Keratinocyte (primary cell): ENCODE measurements around the gene TRIP12. TPM values are rescaled to one million over a fixed set of nuclear protein-coding genes. Genes with fewer than 3 reads are reported as not detected.

Experiments used
- DNase-seq: peaks from one replicate; pipeline ENCODE4 v3.0.0-alpha.2; 2011; ENCODE audit warnings: low read depth, missing footprints, low spot score
- FAIRE-seq: peaks from 2 replicates; lab custom pipeline; 2011; peaks lifted over from hg19 to GRCh38; lab: Jason Lieb, UNC
- H2AFZ ChIP-seq: 2 replicates; pipeline ENCODE4 v1.6.0; 2012; ENCODE audit warnings: low read length, control low read depth, inconsistent platforms; ENCODE audit not compliant: control insufficient read depth
- H3K27ac ChIP-seq: 2 replicates; pipeline ENCODE4 v1.5.1; 2011; ENCODE audit warnings: low read length; ENCODE audit not compliant: control insufficient read depth, insufficient read depth
- H3K27me3 ChIP-seq: 3 replicates; pipeline ENCODE4 v1.6.0; 2011; ENCODE audit warnings: low read length; ENCODE audit not compliant: control insufficient read depth, insufficient read depth; ENCODE audit errors: extremely low read depth
- H3K36me3 ChIP-seq, 2 experiments: 2 replicates in 1 of 2; 3 replicates in 1 of 2; pipeline ENCODE4 v1.5.1; 2011; ENCODE audit warnings: low read length in 2 of 2, mild to moderate bottlenecking in 1 of 2; ENCODE audit not compliant: control insufficient read depth in 2 of 2, insufficient read depth in 2 of 2; ENCODE audit errors: extremely low read depth in 1 of 2
- H3K4me1 ChIP-seq: 3 replicates; pipeline ENCODE4 v1.5.1; 2011; ENCODE audit warnings: low read length; ENCODE audit not compliant: control insufficient read depth, insufficient read depth; ENCODE audit errors: extremely low read depth
- H3K4me2 ChIP-seq: 3 replicates; pipeline ENCODE4 v1.6.0; 2011; ENCODE audit warnings: low read depth, low read length; ENCODE audit not compliant: control insufficient read depth, insufficient read depth; ENCODE audit errors: extremely low read depth
- H3K4me3 ChIP-seq, 3 experiments: fragments of 200-600 bp in 1 of 3; sonication (generic) in 1 of 3; 2 replicates in 2 of 3; 3 replicates in 1 of 3; pipeline ENCODE4 v1.5.1; 2011 to 2016; ENCODE audit warnings: low read length in 3 of 3, mild to moderate bottlenecking in 3 of 3, control low read depth in 2 of 3, inconsistent platforms in 1 of 3, low read depth in 1 of 3, mixed read lengths in 1 of 3, mixed run types in 1 of 3, moderate library complexity in 1 of 3; ENCODE audit not compliant: control insufficient read depth in 2 of 3, insufficient read depth in 2 of 3; ENCODE audit errors: extremely low read depth in 1 of 3
- H3K79me2 ChIP-seq: 2 replicates; pipeline ENCODE4 v1.6.0; 2012; ENCODE audit warnings: low read length; ENCODE audit not compliant: control insufficient read depth, insufficient read depth
- H3K9ac ChIP-seq: 3 replicates; pipeline ENCODE4 v1.6.0; 2011; ENCODE audit warnings: low read length; ENCODE audit not compliant: control insufficient read depth, insufficient read depth; ENCODE audit errors: extremely low read depth
- H3K9me1 ChIP-seq: 3 replicates; pipeline ENCODE4 v1.6.0; 2011; ENCODE audit warnings: low read length; ENCODE audit not compliant: control insufficient read depth, insufficient read depth; ENCODE audit errors: extremely low read depth
- H3K9me3 ChIP-seq: 2 replicates; pipeline ENCODE4 v1.5.1; 2012; ENCODE audit warnings: low read depth, low read length; ENCODE audit not compliant: control insufficient read depth
- H4K20me1 ChIP-seq: 3 replicates; pipeline ENCODE4 v1.6.0; 2011; ENCODE audit warnings: low read length; ENCODE audit not compliant: control insufficient read depth, insufficient read depth; ENCODE audit errors: extremely low read depth
- CTCF ChIP-seq, 3 experiments: IDR thresholded peaks in 1 of 3; conservative IDR thresholded peaks in 1 of 3; optimal IDR thresholded peaks in 1 of 3; 2 replicates in 2 of 3; 3 replicates in 1 of 3; pipeline versions ENCODE3 to v1.5.1; 2011; ENCODE audit warnings: low read length in 3 of 3, mild to moderate bottlenecking in 3 of 3, moderate library complexity in 2 of 3, control low read depth in 1 of 3, inconsistent platforms in 1 of 3; ENCODE audit not compliant: insufficient read depth in 2 of 3; ENCODE audit errors: extremely low read depth in 1 of 3
- EZH2 ChIP-seq: IDR thresholded peaks from one replicate; pipeline ENCODE4 v1.6.1; 2012; ENCODE audit warnings: inconsistent platforms, mild to moderate bottlenecking, low read length, moderate library complexity
- dilution Hi-C: fragments of 300-500 bp; cut with MboI; formaldehyde crosslinking; loops from one replicate; pipeline ENCODE4 v1.7.0; 2020; ENCODE audit warnings: low sequenced_read_pairs; ENCODE audit not compliant: extremely low pct_ligation_motif_present
- polyA minus RNA-seq, 3 experiments: library from RNA; depleted of rRNA, polyadenylated mRNA; stranded (reverse); fragments of >200 nt; gene quantifications; 1 replicate in 1 of 3; 2 replicates in 1 of 3; 3 replicates in 1 of 3; pipeline ENCODE4 v1.2.3, GENCODE V29; 2011
- polyA plus RNA-seq, 5 experiments: library from polyadenylated mRNA; depleted of rRNA in 3 of 5; stranded (reverse) in 3 of 5; stranded (forward) in 1 of 5; unstranded in 1 of 5; fragments of >200 nt; gene quantifications; 1 replicate in 1 of 5; 2 replicates in 3 of 5; 3 replicates in 1 of 5; pipeline versions ENCODE4 v1.2.1 to v1.2.3, GENCODE V29; 2011 to 2012; ENCODE audit warnings: missing spikeins in 2 of 5, low read depth in 1 of 5, low replicate concordance in 1 of 5

The TRIP12 gene
- polyA plus RNA-seq (86.9 to 123 TPM (median 96.8 TPM) in 3 replicates), polyA minus RNA-seq (167 to 427 TPM (median 300 TPM) in 3 replicates)
- polyA plus RNA-seq (2011; ENCODE audit: low read depth): 435 TPM
- polyA plus RNA-seq (2011; cell fraction: cytosol; rRNA removed): 50.0 and 85.7 TPM in 2 replicates
- polyA plus RNA-seq (2011; cell fraction: nucleus; rRNA removed): 153 and 189 TPM in 2 replicates
- 59.8 and 147 TPM in 2 replicates for polyA plus RNA-seq (2012; ENCODE audit: low replicate concordance)
- 159 TPM for polyA minus RNA-seq (2011; cell fraction: cytosol; rRNA and poly(A)+ RNA removed)
- 253 and 542 TPM in 2 replicates for polyA minus RNA-seq (2011; cell fraction: nucleus; rRNA and poly(A)+ RNA removed)

GRCh38 chr2:229921892-229922448, at the start of gene TRIP12:
TSS of gene TRIP12 (minus strand) at chr2:229922009. CDS start at chr2:229880079, 41,930 bp downstream.
- dilution Hi-C loops: no loop called here
- Histone ChIP-seq H3K27ac (peak within 1 kb of the TSS; percentile 94), H3K27me3 (no peaks in the 10 kb centered on the region), H3K9ac (peak within 1 kb of the TSS; percentile 92), H3K4me3 (peak within 1 kb of the TSS; percentile 90 to 94 (median 93)), H3K79me2 (peaks cover 52% of the 10 kb centered on the region), H2AFZ (peak within 1 kb of the TSS; percentile 97), H3K4me1 (peaks cover 8% of the 10 kb centered on the region), H3K9me1 (no peaks in the 10 kb centered on the region), H4K20me1 (peaks cover 4% of the 10 kb centered on the region), H3K4me2 (peak within 1 kb of the TSS; percentile 98), H3K36me3 (peaks cover 0 to 6% of the 10 kb centered on the region in 2 experiments), H3K9me3 (no peaks in the 10 kb centered on the region)
- TF ChIP-seq EZH2 (no peak), CTCF (optimal IDR thresholded peaks at IDR 0.05 in 1 of 3, IDR thresholded peaks at IDR 0.05 in 1 of 3, conservative IDR thresholded peaks at IDR 0.05 in 1 of 3; ENCODE audit: extremely low read depth in 1 of 3, insufficient read depth in 2 of 3, low read length in 3 of 3) (no peak)
- no peak for FAIRE-seq
- peak; percentile 44 for DNase-seq

GRCh38 chr2:229971298-229971790, 49.5 kb upstream of the TRIP12 start:
- TF ChIP-seq CTCF (optimal IDR thresholded peaks at IDR 0.05 in 1 of 3, IDR thresholded peaks at IDR 0.05 in 1 of 3, conservative IDR thresholded peaks at IDR 0.05 in 1 of 3; ENCODE audit: extremely low read depth in 1 of 3, insufficient read depth in 2 of 3, low read length in 3 of 3): no peak
- dilution Hi-C loops: no loop called here
- Histone ChIP-seq H3K9me1 (no peaks in the 10 kb centered on the region), H3K9me3 (no peaks in the 10 kb centered on the region), H3K9ac (no peak overlapping the region), H3K36me3 (no peaks in the 10 kb centered on the region), H3K4me2 (no peak overlapping the region), H3K27me3 (no peaks in the 10 kb centered on the region), H3K4me3 (no peak overlapping the region), H2AFZ (no peak overlapping the region), H3K27ac (no peak overlapping the region), H4K20me1 (no peaks in the 10 kb centered on the region), H3K4me1 (peaks cover 3% of the 10 kb centered on the region), H3K79me2 (no peaks in the 10 kb centered on the region)
- DNase-seq: no peak
- no peak for FAIRE-seq
